Gastroesophageal sphincter (tissue), 3 donors: ENCODE data around the gene ARFGAP2.

Source experiments
- CTCF ChIP-seq, 4 experiments: fragments of 200-600 bp in 2 of 4; fragments of 450-650 bp in 2 of 4; sonication (generic) in 1 of 4; IDR thresholded peaks; one replicate each; pipeline ENCODE4 v1.5.1; 2017 to 2019; ENCODE audit warnings: antibody characterized with exemption in 4 of 4, mild to moderate bottlenecking in 2 of 4, moderate library complexity in 2 of 4
- EP300 ChIP-seq: sonication (generic); formaldehyde crosslinking; IDR thresholded peaks from one replicate; pipeline ENCODE4 v1.6.1; 2017; ENCODE audit warnings: antibody characterized with exemption, mild to moderate bottlenecking
- POLR2A ChIP-seq, 2 donors: fragments of 450-650 bp; IDR thresholded peaks; one replicate each; pipeline ENCODE4 v1.6.1; 2017; ENCODE audit warnings: antibody characterized with exemption in 2 of 2, mild to moderate bottlenecking in 2 of 2, moderate library complexity in 1 of 2
- POLR2AphosphoS5 ChIP-seq: sonication (generic); formaldehyde crosslinking; IDR thresholded peaks from one replicate; pipeline ENCODE4 v1.6.1; 2017; ENCODE audit warnings: antibody characterized with exemption

DNA sequence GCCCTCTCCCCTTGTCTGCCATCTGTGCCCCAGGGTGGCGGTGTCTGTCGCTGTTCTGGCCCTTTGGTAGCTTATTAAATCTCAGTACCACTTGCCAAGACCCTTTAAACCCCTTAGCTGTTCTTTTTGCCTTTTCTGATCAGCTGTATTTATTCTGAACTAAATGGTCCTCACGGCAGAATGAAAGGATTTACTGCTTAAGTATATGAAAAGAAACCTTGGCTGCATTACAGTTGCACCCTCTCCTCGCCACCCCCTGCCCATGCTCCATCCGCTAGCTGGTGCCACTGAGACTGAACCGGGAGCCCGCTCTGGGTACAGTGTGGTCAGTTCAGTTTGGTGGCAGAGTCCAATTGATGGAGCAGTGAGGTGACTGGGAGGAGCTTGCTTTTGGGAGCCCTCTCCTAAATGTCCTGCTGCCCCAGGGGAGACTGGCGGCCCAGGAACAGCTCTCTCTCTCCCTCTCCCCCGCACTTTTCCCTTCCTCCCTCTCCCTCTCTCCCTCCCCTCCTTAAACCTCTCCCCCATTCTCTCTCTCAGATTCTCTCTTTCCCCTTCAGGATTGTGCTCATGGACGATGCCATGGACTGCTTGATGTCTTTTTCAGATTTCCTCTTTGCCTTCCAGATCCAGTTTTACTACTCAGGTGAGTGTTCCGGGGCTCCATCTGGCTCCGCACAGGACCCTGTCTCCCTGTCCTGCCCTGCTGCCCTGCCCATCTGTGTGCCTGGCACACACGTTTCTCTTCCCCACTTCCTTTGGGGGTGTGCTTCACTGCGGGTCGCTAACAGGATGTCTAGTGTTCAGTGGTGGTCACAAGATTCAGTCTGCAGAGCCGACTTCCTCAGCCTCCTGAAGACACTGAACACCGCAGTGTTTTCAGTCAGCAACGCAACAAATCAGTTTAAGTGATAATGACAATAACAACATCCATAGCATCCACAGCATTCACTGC is 21.8 kb downstream of the ARFGAP2 start:
- TF ChIP-seq POLR2A (IDR thresholded peaks at IDR 0.05) = no peak
- no peak for TF ChIP-seq CTCF (IDR thresholded peaks at IDR 0.05)
- TF ChIP-seq EP300 = no peak
- TF ChIP-seq POLR2AphosphoS5 = no peak
